GM12874 (cell line): Measurements from ENCODE around the gene AFAP1L1.

Experiments
- TF ChIP-seq, protein P1 (sequence below): IDR thresholded peaks from 2 replicates; pipeline ENCODE4 v1.5.1; 2011; ENCODE audit warnings: low read depth, mild to moderate bottlenecking, control low read depth, low read length, moderate library complexity; ENCODE audit not compliant: insufficient read depth

Gene AFAP1L1

DNA sequence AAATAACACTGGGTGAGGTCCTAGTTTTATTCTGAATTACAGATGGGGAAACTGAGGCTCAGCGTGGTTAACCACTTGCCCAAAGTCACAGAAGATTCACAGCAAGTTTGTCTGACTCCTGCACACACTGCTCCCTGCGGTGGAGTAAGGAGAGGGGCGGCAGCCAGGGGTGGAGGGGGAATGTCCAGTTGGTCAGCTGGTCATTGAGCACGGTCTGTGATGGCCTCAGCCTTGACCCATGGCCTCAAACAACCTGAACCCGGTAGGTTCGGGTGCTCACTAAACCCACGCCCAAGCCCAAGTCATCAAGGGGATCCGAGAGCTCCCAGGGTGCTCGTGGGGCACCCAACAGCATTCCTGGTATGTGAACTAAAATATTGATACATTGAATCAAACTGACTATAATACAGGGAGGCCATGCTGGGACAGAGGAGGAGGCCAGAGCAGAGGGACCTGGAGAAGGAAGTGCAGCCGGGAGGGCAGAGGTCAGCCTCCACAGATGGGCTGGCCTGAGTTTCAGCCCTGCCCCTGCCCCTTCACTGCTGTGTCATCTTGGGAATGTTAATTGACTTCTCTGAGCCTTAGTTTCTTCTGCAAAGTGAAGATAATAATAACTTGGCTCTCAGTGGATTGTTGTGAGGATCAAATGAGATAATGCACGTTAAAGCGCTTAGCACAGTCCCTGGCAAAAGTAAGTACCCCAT lies 111.0 kb downstream of the AFAP1L1 start:
- TF ChIP-seq, protein P1, sequence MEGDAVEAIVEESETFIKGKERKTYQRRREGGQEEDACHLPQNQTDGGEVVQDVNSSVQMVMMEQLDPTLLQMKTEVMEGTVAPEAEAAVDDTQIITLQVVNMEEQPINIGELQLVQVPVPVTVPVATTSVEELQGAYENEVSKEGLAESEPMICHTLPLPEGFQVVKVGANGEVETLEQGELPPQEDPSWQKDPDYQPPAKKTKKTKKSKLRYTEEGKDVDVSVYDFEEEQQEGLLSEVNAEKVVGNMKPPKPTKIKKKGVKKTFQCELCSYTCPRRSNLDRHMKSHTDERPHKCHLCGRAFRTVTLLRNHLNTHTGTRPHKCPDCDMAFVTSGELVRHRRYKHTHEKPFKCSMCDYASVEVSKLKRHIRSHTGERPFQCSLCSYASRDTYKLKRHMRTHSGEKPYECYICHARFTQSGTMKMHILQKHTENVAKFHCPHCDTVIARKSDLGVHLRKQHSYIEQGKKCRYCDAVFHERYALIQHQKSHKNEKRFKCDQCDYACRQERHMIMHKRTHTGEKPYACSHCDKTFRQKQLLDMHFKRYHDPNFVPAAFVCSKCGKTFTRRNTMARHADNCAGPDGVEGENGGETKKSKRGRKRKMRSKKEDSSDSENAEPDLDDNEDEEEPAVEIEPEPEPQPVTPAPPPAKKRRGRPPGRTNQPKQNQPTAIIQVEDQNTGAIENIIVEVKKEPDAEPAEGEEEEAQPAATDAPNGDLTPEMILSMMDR, result no peak

DNA sequence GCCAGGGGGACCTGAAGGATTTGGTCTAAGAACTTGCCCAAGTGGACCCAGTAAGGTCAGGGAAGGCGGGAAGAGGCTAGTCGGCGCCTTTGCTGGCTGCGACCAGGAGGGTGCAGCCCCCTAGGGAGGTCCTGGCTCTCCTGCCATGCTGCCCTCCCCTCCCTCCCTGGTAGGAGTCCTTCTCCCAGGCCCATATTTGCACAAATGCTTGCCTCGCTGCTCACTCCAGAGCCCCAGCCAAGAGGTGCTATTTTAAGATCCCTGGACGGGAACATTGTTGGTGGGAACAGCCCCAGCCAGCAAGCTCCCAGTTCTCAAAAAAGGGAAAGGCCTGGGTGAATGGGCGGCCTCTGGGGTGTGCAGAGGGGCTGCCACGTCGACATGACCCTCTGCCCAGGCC lies 111.7 kb downstream of the AFAP1L1 start:
- TF ChIP-seq, protein P1, result no peak

DNA sequence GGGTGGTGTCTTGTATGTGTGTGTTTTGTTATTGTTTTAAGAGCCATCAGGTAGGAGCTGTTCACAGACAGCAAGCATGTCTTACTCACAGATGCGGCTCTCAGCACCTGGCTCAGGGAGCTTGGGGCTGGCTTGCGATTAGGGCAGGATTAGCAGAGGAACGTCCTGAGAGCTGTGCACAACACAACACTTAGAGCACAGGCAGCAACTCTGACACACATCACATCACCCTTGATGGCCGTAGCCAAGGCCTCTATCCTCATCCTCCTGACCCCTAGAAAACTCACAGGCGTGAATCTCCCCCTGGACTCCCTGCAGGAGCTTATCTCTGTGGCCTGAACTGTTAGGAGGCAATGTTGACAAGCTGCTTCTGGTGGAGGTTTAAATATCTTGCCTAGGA lies 114.5 kb downstream of the AFAP1L1 start:
- TF ChIP-seq, protein P1, result no peak

DNA sequence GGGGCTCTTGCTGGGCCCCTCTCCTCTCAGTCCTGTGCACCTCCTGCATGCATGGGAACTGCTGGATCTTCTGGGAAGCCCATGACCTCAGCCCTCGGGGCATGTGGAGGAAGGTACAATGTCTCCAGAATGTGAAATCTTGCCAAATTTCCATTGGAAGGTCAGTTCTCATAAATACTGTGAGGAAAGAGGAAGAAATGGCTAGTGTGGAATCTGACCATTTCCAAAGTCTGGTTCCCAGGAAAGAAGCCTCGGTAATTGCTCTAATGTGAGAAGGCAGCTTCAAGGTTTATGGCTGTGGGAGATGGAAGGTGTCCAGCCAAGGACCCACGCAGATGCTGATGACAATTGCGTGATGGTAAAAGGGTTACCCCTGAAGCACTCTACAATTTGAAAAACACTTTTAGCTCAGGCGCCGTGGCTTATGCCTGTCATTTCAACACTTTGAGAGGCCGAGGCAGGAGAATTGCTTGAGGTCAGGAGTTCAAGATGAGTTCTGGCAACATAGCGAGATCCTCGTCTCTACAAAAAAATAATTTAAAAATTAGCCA lies 115.5 kb downstream of the AFAP1L1 start:
- TF ChIP-seq, protein P1, result no peak

DNA sequence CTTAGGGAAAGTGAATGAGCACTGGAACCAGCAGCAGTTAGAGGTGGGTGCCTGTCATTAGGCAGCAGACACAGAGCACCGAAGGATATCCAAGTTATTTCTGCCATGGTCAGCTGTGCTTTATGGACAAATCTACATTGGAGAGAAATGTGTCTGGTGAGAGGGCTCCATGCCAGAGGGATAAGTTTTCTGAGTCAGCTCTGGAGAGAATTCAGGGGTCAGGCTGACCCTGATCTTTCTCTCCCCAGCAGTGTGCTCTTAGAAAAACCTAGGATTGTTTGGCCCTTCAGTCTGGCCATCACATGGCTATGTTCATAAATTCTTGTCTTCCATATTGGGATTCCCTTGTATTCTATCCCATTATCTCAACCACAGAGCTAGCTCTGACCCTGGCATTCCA lies 116.3 kb downstream of the AFAP1L1 start:
- TF ChIP-seq, protein P1, result no peak

DNA sequence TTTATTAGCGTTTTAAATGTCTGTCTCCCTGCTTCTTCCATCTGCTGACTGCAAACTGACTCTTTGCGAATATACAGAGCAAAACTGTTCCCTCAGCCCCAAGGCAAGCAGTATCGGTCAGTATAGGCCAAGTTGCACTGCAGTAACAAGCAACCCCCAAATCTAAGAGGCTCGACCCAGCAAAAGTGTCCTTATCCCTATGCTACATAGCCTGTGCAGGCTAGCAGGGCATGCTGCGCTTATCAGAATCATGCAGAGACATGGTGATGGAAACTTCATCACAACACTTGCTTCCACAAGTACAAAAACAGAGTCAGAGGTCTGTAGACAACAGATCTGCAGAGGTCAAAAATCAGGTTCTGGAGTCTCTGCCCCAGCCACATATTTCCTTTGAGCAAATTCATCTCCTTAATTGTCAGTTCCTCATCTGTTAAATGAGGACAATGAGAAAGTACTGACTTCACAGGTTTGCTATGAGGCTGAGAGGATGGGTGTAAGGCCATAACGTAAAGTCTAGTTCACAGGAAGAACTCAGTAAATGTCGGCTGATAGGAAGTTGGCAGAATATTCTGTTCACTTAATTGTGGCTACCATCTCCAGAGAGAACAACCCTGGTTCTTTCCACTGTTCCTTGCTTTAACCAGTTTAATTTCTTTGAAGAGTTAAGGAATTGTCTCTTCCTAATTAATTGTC lies 117.0 kb downstream of the AFAP1L1 start:
- TF ChIP-seq, protein P1, result no peak
